ENCODE measurements around the gene C13orf46. TPM values are rescaled to one million over a fixed set of nuclear protein-coding genes. Genes with fewer than 3 reads are reported as not detected.

C13orf46 gene
- total RNA-seq, 4 donors from 2014 or later, result 0.31 to 6.6 (median 5.9) TPM; not detected in 1

DNA sequence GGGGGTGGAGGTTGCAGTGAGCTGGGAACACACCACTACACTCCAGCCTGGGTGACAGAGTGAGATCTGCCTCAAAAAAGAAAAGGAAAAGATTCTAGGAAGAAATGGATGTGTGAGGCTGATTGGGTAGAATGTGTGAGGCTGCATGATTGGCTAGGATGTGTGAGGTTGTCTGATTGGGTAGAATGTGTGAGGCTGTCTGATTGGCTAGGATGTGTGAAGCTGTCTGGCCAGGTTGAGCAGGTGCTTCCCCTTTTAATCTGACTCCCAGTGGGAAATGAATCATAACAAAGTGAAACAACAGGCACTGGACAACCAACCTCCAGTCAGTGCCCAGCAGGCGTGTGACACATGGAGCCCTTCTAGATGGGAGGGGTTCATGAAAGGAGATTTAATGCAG lies 14.7 kb downstream of the C13orf46 start:
- Histone ChIP-seq H3K36me3 (peaks cover 0 to 6% of the 10 kb centered on the region in 2 donors), H3K27ac (no peak overlapping the region), H3K27me3 (no peaks in the 10 kb centered on the region), H3K4me1 (no peaks in the 10 kb centered on the region), H3K9me3 (no peaks in the 10 kb centered on the region), H3K4me3 (no peak overlapping the region)
- no peak for ATAC-seq
- WGBS, 2 donors (ENCODE audit: low coverage in 1 of 2), result 67 to 86% methylated on average over 1 of the region's 1 CpG
- TF ChIP-seq EP300 (IDR thresholded peaks at IDR 0.05) (no peak), POLR2A (IDR thresholded peaks at IDR 0.05) (no peak), POLR2AphosphoS5 (IDR thresholded peaks at IDR 0.05) (no peak)
- TF ChIP-seq, protein P1, sequence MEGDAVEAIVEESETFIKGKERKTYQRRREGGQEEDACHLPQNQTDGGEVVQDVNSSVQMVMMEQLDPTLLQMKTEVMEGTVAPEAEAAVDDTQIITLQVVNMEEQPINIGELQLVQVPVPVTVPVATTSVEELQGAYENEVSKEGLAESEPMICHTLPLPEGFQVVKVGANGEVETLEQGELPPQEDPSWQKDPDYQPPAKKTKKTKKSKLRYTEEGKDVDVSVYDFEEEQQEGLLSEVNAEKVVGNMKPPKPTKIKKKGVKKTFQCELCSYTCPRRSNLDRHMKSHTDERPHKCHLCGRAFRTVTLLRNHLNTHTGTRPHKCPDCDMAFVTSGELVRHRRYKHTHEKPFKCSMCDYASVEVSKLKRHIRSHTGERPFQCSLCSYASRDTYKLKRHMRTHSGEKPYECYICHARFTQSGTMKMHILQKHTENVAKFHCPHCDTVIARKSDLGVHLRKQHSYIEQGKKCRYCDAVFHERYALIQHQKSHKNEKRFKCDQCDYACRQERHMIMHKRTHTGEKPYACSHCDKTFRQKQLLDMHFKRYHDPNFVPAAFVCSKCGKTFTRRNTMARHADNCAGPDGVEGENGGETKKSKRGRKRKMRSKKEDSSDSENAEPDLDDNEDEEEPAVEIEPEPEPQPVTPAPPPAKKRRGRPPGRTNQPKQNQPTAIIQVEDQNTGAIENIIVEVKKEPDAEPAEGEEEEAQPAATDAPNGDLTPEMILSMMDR (IDR thresholded peaks at IDR 0.05), result no peak

- H3K4me1 ChIP-seq, result no peaks in the 10 kb centered on the region
- no peak overlapping the region for H3K27ac ChIP-seq
- no peak overlapping the region for H3K4me3 ChIP-seq
- TF ChIP-seq EP300 (IDR thresholded peaks at IDR 0.05) (no peak), POLR2AphosphoS5 (IDR thresholded peaks at IDR 0.05) (no peak), POLR2A (IDR thresholded peaks at IDR 0.05) (no peak)
- TF ChIP-seq, protein P1 (IDR thresholded peaks at IDR 0.05), result no peak
- H3K36me3 ChIP-seq, result peaks cover 0 to 10% of the 10 kb centered on the region in 2 donors
- WGBS, 2 donors (ENCODE audit: low coverage in 1 of 2), result 81% methylated on average over 9 of the region's 22 CpGs; no CpG with 5 or more reads in 1 of the 2 donors
- H3K27me3 ChIP-seq, result no peaks in the 10 kb centered on the region
- no peaks in the 10 kb centered on the region for H3K9me3 ChIP-seq
- ATAC-seq, result no peak
These were observed 15.5 kb downstream of the C13orf46 start for GRCh38 chr13:113958373-113958772.

DNA sequence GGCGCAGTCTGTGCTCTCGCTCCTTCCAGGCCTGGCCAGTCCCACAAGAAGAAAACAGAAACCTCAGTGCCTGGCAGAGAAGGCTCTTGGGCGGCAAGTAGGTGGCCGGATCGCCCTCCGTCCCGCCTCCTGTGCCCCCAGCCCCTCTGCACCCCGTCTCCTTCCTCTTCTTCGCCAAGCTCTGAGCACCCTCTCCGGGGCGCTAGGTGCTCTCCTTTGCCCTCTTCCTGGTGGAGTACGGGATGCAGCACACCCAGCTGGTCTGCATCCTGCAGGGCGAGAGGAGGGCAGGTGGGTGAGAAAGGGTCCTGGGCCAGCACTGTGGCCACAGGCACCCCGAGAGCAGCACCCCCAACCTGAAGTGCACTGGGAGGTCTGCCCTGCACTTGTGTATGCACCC lies 17.3 kb downstream of the C13orf46 start:
- Histone ChIP-seq H3K4me1 (peaks cover 0 to 5% (median under 1%) of the 10 kb centered on the region in 3 donors), H3K27me3 (no peaks in the 10 kb centered on the region), H3K36me3 (peaks cover 0 to 10% of the 10 kb centered on the region in 2 donors), H3K27ac (no peak overlapping the region), H3K9me3 (no peaks in the 10 kb centered on the region), H3K4me3 (no peak overlapping the region)
- WGBS, 2 donors (ENCODE audit: low coverage in 1 of 2), result 86 to 100% methylated on average over 1 to 9 of the region's 14 CpGs
- TF ChIP-seq POLR2A (IDR thresholded peaks at IDR 0.05) (no peak), POLR2AphosphoS5 (IDR thresholded peaks at IDR 0.05) (no peak), EP300 (IDR thresholded peaks at IDR 0.05) (no peak)
- TF ChIP-seq, protein P1 (IDR thresholded peaks at IDR 0.05), result no peak
- ATAC-seq, result no peak

DNA sequence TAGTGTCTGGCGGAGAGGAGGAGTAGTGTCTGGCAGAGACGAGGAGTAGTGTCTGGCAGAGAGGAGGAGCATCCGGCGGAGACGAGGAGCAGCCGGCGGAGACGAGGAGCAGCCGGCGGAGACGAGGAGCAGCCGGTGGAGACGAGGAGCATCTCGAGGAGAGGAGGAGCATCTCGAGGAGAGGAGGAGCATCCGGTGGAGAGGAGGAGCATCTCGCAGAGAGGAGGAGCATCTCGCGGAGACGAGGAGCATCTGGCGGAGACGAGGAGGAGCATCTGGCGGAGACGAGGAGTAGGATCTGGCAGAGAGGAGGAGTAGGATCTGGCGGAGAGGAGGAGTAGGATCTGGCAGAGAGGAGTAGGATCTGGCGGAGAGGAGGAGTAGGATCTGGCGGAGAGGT lies 18.2 kb downstream of the C13orf46 start:
- Histone ChIP-seq H3K27me3 (no peaks in the 10 kb centered on the region), H3K4me1 (peaks cover 0 to 14% (median 6%) of the 10 kb centered on the region in 3 donors), H3K27ac (no peak overlapping the region), H3K9me3 (no peaks in the 10 kb centered on the region), H3K4me3 (no peak overlapping the region), H3K36me3 (peaks cover 0 to 10% of the 10 kb centered on the region in 2 donors)
- no peak for ATAC-seq
- TF ChIP-seq POLR2A (IDR thresholded peaks at IDR 0.05) (no peak), POLR2AphosphoS5 (IDR thresholded peaks at IDR 0.05) (no peak), EP300 (IDR thresholded peaks at IDR 0.05) (no peak)
- TF ChIP-seq, protein P1 (IDR thresholded peaks at IDR 0.05), result no peak
- 91 to 93% methylated on average over 27 of the region's 27 CpGs for WGBS, 2 donors (ENCODE audit: low coverage in 1 of 2)

GRCh38 chr13:113955235-113955634 lies 18.6 kb downstream of the C13orf46 start:
- Histone ChIP-seq H3K27me3 (no peaks in the 10 kb centered on the region), H3K4me1 (peaks cover 0 to 16% (median 8%) of the 10 kb centered on the region in 3 donors), H3K36me3 (peaks cover 0 to 10% of the 10 kb centered on the region in 2 donors), H3K27ac (no peak overlapping the region), H3K9me3 (no peaks in the 10 kb centered on the region), H3K4me3 (no peak overlapping the region)
- no peak for ATAC-seq
- TF ChIP-seq POLR2A (IDR thresholded peaks at IDR 0.05) (no peak), POLR2AphosphoS5 (IDR thresholded peaks at IDR 0.05) (no peak), EP300 (IDR thresholded peaks at IDR 0.05) (no peak)
- TF ChIP-seq, protein P1 (IDR thresholded peaks at IDR 0.05), result no peak
- WGBS, 2 donors (ENCODE audit: low coverage in 1 of 2), result 90 to 92% methylated on average over 27 to 29 of the region's 29 CpGs

Data from gastroesophageal sphincter (tissue), 4 donors.